Memory B cell (primary cell): ENCODE measurements around the gene OXNAD1.

Experiments
- ATAC-seq: fragments of 150-1000 bp; cut with Tn5 transposase; 2 replicates; pipeline ENCODE4 v1.10.0; 2021; ENCODE audit warnings: low read depth, mild to moderate bottlenecking, moderate library complexity
- DNase-seq, 2 donors: peaks; one replicate each; pipeline ENCODE4 v3.0.0; 2022; ENCODE audit warnings: low spot score in 2 of 2
- H3K27ac Mint-ChIP-seq: one replicate; pipeline ENCODE4 v1.8.0; 2022; ENCODE audit warnings: mild to moderate bottlenecking, moderate library complexity, mixed read lengths
- H3K27me3 Mint-ChIP-seq: one replicate; pipeline ENCODE4 v1.8.0; 2022; ENCODE audit warnings: mixed read lengths
- H3K36me3 Mint-ChIP-seq: one replicate; pipeline ENCODE4 v1.8.0; 2022; ENCODE audit warnings: mild to moderate bottlenecking, mixed read lengths
- H3K4me1 Mint-ChIP-seq: one replicate; pipeline ENCODE4 v1.8.0; 2022; ENCODE audit warnings: mixed read lengths
- H3K4me3 Mint-ChIP-seq: one replicate; pipeline ENCODE4 v1.8.0; 2022; ENCODE audit warnings: mild to moderate bottlenecking, moderate library complexity, mixed read lengths
- H3K9me3 Mint-ChIP-seq: one replicate; pipeline ENCODE4 v1.8.0; 2022; ENCODE audit warnings: mixed read lengths

The OXNAD1 gene

GRCh38 chr3:16343101-16343500 lies 78.1 kb downstream of the OXNAD1 start:
- Mint-ChIP-seq H3K27ac (no peak overlapping the region), H3K27me3 (no peaks in the 10 kb centered on the region), H3K4me3 (no peak overlapping the region), H3K4me1 (peaks cover 10% of the 10 kb centered on the region), H3K9me3 (no peaks in the 10 kb centered on the region), H3K36me3 (peaks cover 6% of the 10 kb centered on the region)
- ATAC-seq (no peak), DNase-seq (no peak)

GRCh38 chr3:16346413-16347081 lies 81.5 kb downstream of the OXNAD1 start:
- H3K27me3 Mint-ChIP-seq = no peaks in the 10 kb centered on the region
- ATAC-seq (no peak), DNase-seq (no peak)
- no peak overlapping the region for H3K27ac Mint-ChIP-seq
- H3K4me3 Mint-ChIP-seq = no peak overlapping the region
- H3K36me3 Mint-ChIP-seq = peaks cover 6% of the 10 kb centered on the region
- peaks cover 5% of the 10 kb centered on the region for H3K4me1 Mint-ChIP-seq
- H3K9me3 Mint-ChIP-seq = no peaks in the 10 kb centered on the region

GRCh38 chr3:16347548-16347947 lies 82.5 kb downstream of the OXNAD1 start:
- Mint-ChIP-seq H3K4me3 (no peak overlapping the region), H3K27ac (no peak overlapping the region), H3K27me3 (no peaks in the 10 kb centered on the region), H3K9me3 (no peaks in the 10 kb centered on the region), H3K4me1 (peaks cover 5% of the 10 kb centered on the region), H3K36me3 (peaks cover 6% of the 10 kb centered on the region)
- ATAC-seq (no peak), DNase-seq (no peak)

- ATAC-seq (no peak), DNase-seq (no peak)
- Mint-ChIP-seq H3K4me3 (no peak overlapping the region), H3K27ac (no peak overlapping the region), H3K36me3 (peaks cover 7% of the 10 kb centered on the region), H3K9me3 (no peaks in the 10 kb centered on the region), H3K4me1 (no peaks in the 10 kb centered on the region), H3K27me3 (no peaks in the 10 kb centered on the region)
Observed at GRCh38 chr3:16349986-16350596, 85.1 kb downstream of the OXNAD1 start.

- Mint-ChIP-seq H3K27ac (no peak overlapping the region), H3K4me3 (no peak overlapping the region), H3K9me3 (no peaks in the 10 kb centered on the region), H3K36me3 (peaks cover 7% of the 10 kb centered on the region), H3K4me1 (no peaks in the 10 kb centered on the region), H3K27me3 (no peaks in the 10 kb centered on the region)
- ATAC-seq (no peak), DNase-seq (no peak)
Observed at GRCh38 chr3:16350597-16351318, 85.7 kb downstream of the OXNAD1 start.

GRCh38 chr3:16352428-16352827 lies 87.4 kb downstream of the OXNAD1 start:
- Mint-ChIP-seq H3K36me3 (peaks cover 3% of the 10 kb centered on the region), H3K9me3 (no peaks in the 10 kb centered on the region), H3K4me3 (no peak overlapping the region), H3K27me3 (no peaks in the 10 kb centered on the region), H3K4me1 (no peaks in the 10 kb centered on the region), H3K27ac (no peak overlapping the region)
- DNase-seq (no peak), ATAC-seq (no peak)

- Mint-ChIP-seq H3K36me3 (peaks cover 2% of the 10 kb centered on the region), H3K9me3 (no peaks in the 10 kb centered on the region), H3K4me3 (no peak overlapping the region), H3K27ac (no peak overlapping the region), H3K27me3 (no peaks in the 10 kb centered on the region), H3K4me1 (peaks cover 2% of the 10 kb centered on the region)
- DNase-seq = no peak
- no peak for ATAC-seq
Observed at GRCh38 chr3:16354291-16354690, 89.3 kb downstream of the OXNAD1 start.
